GM18519 (cell line): ENCODE data around the gene MCFD2.

Experiments used
- ATAC-seq: cut with Tn5 transposase; IDR thresholded peaks from one replicate; pipeline ENCODE4 v1.9.1; 2021; ENCODE audit warnings: mild to moderate bottlenecking, moderate library complexity; ENCODE audit not compliant: unreplicated experiment, low FRiP score

MCFD2 gene

DNA sequence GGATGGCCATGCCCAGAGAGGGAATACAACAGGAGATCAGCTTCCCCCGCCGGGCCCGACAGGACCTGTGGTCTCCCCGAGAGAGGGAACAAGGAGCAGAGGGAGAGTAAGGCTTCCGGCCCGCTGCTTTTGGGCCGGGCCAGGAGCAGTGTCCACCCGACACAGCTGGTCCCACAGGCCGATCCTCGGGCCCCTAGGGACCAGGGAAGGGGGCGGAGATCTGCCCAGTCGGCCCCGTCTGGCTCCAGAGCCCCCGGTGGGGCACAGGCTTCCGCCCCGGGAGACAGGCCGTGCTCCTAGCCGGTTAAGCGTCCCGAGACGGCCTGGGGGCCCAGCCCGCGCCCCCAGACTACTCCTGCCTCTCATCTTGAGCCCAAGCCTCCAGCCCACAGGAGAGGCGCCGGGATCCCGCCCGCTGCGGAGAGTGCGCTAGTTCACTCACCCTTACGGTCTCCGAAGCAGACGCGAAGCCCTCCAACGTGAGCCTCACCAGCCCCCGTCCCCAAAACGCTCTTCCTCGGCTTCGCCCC, at the start of gene MCFD2:
Gene MCFD2, minus strand, starts transcription at position 526 of the 530 bp plus-strand sequence. CDS start 6,635 bp downstream, outside the sequence.
- ATAC-seq, result no peak

DNA sequence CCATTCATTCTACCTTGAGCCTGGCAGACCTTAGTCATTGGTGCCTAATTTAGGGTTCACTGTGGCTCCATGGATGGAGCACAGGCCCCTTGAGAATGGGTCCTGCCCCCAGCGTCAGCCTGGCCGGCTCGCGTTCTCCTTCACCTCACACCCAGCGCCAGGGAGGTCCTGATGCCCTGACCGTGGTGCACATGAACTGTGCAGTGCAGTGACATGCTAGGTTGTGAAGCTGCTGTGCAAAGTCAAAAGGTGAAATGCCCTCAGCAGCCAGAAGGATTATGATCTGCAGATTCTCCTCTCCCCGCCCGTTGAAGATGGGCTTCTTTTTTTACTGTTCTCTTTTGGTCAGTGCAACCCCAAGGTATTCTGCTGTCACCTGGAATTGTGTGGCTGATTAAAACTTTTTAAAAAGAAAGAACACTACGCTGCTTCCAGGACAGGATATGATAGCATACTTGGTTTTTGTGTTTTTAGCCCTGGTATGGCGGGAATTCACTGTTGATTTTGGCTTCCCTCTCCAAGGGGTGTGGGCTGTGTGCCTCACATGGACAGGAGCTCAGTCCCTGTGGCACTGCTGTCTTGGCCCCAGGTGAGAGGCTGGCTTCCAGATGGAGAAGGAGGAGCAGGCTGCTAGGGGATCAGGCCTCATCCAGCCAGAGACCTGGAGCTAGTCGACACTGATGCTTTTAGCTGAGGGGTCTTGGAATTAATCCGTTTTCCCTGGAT, 49.4 kb upstream of the MCFD2 start:
- no peak for ATAC-seq

DNA sequence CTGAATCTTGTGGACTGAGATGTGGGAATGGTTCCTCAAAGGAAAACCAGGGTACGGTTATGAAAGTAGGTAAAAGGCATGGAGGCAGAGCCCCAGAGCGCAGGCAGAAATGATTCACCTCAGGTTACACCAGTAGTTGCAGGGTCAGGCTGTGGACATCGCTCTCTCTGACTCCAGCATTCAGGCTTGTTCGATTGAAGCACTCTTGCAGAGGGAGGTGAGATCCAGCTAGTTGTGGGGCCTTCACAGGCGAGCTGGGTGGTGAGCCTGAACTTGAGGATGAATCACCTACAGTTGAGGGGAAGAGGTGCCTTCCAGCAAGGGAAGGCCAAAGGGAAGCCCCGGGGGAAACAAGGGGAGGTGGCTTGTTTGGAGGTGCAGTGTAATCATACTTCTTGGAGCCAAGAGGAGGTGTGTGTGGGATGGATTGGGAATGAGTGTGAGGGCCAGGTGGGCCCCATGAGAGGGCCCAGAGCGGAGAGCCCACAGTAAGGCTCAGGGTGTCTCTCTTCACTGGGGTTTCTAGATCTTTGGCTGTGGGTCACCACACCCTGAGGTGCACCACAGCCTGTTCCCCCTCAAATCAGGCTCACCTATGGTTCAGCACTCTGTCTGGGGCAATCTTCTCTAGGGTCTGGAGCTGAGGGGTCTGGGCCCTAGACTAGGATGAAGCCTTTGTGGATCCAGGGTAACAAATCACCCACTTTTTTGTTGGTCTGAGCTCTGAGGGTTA, 48.5 kb upstream of the MCFD2 start:
- ATAC-seq, result no peak

DNA sequence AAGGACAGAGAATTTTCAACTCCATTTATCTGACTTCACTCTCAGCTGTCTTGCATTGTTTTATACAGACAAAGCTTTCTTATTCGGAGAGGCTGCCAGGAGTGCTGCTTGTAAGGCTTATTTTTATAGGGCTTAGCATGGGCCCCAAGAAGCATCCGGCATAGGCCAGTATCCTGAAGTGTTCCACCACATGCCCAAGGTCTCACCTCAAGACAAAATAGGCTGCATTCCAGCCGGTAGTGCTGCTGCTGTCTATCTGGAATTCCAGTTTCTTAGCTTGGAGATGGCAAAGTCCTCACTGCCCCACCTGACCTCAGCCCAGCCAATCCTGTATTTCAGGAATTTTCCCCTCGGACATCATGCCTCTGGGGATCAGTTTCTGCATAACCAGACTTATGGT, 47.6 kb upstream of the MCFD2 start:
- ATAC-seq, result no peak

DNA sequence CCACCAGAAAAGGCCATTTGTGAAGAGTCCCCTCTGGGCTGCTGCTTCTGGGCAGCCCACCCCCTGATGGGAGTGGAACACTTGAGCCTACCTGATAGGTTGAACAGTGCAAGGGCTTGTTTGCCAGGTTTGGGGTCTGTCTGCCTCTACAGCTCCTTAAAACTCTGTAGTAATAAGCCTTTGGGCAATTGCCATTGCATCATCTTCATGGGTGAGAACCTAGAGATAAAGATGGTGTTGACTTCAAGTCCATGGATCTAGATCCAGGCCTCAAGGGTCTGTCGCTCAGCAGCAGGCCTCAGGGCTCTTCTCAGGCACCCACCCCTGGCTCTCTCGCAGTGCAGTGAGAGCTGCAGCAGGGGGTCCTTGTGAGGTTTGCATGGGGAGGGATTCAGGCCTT, 47.1 kb upstream of the MCFD2 start:
- no peak for ATAC-seq

DNA sequence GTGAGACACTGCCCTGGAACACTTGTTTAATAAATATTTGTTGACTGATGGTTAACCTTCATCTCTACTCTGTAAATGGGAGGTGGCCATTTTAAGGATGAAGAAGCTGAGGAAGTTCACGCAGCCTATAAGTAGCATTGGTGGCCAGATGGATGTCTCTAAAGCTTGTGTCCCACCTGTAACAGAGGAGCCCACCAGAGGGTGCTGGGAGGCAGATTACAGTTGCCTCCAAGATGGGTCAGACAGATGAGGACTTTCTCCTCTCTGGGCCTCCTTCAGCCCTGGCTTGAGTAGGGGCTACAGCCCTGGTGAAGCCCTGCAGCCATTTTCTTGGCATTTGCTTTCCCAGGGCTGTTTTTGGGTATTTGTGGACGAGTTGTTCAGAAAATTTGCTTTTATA, 45.0 kb upstream of the MCFD2 start:
- ATAC-seq, result no peak

DNA sequence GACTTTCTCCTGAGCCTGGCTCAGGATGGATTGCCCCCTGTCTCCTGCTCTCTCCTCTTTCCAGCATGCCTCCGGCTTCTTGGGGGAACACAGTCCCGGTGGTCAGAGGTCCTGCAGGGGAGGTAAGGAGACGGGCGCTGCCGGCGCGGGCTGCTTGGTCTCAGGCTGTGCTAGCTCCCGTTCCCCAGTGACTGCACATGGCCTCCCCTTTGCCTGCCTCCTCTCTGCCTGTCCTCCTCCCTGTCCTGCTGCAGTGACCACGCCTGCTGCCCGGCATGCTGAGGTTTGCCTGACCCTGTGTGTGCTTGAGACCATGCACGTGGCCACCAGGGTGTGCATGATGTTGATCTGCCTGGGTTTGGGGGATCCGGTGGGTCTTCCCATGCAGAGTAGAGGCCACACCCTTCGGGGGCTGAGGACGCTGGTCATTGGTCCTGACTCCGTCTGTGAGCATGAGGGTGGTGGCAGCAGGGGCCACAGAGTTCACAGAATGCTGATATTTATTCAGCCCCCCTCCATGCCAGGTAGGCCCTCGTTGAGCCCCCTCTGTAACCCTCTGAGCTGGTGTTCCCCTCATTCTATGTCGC, 42.9 kb upstream of the MCFD2 start:
- ATAC-seq, result no peak

DNA sequence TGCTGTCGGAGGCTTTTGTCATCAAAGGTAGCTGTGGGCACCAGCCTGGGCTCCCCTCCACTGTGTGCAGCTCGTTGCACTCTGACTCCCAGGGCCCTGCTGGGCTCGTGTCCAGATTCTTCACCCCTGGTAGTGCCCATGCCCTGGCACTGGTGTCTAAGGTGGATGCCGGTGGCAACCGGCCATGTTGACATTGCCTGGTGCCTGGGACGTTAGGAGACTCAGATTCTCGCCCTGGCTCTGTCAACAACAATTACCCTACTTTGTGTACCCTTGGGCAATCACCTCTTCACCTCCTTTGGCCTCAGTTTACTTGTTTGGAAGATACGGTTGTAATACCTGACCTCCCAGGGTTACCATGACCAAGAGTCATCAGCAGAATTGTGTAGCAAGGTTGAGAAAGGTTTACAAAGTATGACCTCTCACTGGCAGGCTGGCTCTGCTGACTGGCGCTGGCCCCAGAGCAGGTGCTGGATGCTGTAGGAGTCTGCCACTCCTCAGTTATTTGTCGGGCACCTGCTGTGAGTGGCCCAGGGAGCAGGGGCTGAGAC, 41.5 kb upstream of the MCFD2 start:
- no peak for ATAC-seq

DNA sequence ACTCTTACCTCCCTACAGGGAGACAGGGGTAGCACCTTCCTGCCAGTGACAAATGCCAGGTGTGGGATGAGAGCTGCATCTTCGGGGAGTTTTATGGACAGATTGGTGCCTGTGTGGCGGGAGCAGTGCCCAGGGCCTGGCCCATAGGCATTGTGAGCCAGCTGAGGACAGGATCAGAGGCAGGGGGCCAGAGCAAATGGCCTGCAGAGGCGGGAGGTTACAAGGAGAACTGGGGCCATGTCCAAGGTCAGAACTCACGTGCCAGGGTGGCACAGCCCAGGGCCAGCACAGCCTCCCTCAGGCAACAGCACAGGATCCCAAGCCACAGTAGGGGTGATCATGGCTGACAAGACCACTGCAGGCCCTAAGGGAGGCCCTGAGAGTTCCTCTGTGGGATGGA, 40.2 kb upstream of the MCFD2 start:
- ATAC-seq, result no peak

DNA sequence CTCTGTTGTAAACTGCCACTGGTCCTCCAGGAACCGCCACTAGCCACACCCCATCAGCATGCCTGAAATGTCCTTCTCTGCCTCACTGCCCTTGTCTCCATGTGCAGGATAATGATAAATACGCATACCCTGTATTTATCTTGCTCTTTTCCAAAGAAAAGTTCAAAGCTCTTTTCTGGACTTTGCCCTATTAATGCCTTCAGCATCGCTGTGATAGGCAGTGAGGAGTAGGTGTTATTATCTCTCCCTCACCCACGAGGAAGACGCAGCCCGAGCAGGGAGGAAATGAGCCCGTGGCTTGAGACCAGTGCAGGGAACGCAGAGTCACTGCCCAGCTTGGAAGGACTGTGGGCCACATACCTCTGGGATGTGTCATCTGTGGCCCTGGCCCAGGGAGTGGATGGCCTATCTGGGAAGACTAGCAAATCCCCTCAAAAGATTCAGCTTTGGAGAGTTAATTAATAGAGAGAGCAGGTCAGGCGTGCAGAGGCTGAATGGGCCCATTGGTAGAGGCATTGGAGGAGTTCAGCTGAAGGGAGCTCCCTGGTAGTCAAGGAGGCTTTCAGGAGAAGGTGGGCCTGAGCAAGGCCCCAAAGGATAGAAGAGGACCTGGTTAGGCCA, 39.5 kb upstream of the MCFD2 start:
- no peak for ATAC-seq

DNA sequence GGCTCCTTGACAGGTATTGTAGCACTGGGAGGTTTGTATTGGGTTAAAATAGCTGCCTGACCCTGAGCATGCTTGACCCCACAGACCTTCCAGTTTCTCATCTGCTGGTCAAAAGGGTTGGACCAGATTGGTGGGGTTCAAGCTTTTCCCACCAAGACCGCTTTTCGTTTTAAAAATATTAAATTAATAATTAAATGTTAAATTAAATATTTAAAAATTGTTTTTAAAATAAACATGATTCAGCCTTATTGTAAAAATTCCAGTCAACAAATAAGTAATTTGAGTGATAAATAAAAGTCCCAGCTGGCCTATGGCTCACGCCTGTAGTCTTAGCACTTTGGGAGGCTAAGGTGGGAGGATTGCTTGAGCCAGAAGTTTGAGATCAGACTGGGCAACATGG, 36.6 kb upstream of the MCFD2 start:
- no peak for ATAC-seq

DNA sequence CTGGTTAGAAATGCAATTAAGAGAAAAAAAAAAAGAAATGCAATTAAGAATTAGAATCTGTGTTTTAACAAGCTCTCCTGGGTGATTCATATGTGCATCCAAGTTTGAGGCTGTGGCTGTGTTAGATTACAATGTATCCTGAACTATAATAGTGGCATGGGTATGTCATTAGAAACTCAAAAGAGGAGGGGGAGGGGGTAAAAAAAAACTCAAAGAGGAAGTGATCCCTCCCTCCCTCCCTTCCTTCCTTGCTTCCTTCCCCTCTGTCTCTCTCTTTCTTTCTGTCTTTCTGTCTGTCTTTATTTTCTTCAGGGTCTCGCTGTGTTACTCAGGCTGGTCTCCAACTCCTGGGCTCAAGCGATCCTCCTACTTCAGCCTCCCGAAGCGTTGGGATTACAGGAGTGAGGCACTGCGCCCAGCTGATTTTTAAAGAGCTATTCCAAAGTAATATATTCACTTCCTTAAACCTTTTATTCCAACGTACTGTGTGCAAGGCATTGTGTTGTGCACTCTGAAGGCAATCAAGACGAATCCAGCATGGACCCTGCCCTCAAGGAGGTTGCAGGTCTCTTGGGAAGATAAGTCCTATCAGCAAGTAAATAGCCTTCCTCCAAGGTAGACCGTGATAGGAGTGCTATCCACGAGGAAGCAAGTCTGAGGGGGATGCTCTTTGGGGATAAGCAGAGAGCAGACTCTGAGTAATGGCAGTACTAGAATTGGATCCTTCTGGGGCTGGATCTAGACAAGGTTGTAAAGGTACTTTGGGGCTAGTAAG, 35.9 kb upstream of the MCFD2 start:
- no peak for ATAC-seq

DNA sequence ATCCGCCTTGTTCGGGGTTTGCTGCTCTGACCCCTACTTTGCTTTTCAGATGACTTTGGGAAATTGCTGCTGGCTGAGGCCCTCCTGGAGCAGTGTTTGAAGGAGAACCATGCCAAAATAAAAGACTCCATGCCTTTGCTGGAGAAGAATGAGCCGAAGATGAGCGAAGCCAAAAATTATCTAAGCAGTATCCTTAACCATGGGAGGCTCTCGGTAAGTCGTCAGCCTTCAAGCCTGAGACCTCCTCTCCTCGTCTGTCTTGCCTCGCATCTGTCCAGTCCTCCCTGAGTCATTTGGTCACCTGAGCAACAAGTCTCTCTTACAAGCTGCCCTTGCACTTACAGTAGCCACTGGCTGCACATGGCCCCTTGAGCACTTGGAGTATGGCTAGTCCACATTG, 34.7 kb upstream of the MCFD2 start:
- no peak for ATAC-seq

DNA sequence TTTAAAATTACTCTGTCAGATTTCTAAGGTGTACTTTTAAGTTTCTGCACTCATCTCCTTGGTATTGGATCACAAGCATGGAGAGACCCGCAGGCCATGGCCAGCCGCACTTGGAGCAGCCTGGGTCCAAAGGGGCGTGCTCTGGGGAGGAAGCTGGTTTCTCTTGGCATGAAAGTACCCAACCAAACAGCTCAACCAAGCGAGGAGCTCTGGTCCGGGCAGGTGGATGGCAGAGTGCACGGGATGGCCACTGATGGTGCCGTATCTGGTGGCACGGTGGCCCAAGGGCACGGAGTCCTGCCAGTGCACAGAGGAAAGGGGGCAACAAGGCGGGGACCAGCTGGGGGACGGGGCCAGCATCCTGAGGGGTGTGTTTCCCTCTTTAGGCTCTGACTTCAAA, 32.2 kb upstream of the MCFD2 start:
- ATAC-seq, result no peak

DNA sequence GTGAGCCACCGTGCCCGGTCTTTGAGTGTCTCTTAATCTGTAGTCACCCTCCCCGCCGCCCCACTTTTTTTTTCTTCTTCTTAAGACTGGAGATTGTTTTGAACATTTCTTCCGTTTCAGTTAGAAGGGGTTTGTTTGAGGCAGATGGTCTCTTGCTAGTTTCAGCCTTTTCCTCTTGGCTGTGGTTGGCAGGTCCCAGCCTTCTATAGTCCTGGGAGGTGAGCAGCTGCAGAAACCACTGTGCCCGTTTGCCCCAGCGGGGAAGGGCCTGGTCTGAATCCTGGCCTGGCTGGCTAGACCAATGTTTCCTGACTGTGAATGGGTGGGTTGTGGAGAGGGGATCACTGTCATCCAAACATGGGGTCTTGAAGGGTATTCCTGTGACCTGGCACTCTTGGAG, 30.1 kb upstream of the MCFD2 start:
- ATAC-seq, result no peak

DNA sequence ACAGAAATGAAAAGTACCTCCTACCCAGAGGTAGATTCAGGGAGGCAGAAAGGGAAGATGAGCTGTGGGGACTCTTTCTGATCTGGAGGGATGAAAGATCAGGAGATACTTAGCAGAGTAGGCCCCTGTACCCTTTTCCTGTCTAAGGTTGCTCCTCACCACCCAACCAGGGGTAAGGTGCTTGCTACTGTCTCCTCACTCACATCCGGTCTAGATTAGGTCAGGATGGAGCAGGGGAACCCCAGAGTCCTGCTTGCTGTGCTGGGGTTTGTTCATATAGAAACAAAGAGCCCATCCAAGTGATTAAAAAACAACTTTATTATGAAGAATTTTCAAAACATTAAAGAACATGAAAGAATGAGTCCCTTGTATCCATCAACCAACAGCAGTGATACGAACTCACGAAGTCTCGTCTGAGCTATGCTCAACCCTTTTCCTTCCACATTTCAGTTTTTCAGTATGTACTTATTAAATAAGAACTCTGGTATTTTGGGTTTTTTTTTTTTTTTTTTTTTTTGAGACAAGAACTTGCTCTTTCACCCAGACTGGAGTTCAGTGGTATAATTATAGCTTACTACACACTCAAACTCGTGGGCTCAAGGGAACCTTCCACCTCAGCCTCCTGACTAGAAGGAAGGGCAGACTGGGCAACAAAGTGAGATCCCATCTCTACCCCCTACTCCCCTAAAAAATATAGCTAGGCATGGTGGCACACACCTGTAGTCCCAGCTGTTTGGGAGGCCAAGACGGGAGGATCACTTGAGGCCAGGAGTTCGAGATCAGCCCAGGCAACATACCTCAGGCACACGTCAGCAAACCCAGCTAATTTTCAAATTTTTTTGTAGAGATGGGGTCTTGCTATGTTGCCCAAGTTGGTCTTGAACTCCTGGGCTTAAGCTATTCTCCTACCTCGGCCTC, 28.5 kb upstream of the MCFD2 start:
- peak; percentile 39 for ATAC-seq

DNA sequence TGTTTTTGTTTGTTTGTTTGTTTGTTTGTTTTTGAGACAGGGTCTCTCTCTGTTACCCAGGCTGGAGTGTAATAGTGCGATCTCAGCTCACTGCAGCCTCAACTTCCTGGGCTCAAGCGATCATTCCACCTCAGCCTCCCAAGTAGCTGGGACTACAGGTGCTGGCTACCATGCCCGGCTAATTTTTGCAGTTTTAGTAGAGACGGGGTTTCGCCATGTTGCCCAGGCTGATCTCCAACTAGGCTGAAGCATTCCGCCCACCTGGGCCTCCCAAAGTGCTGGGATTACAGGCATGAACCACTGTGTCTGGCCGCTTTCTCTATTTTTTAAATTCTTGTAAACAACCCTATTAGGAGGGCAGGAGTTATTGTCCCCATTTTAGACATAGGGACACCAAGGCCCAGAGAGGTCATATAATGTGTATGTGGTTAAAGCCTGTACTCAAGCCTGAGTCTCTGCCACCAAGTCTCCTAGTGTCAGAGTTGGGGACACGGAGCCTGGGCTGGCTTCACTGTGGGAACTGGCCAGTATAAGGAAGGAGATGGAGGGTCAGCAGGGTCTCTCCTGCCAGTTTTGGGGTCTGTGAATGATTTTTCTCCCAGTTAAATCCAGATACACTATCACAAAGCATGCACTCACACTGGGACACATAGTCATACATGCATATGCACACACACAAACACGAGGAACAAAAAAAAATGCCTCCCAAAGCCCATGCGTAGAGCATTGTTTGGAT, 27.5 kb upstream of the MCFD2 start:
- no peak for ATAC-seq

DNA sequence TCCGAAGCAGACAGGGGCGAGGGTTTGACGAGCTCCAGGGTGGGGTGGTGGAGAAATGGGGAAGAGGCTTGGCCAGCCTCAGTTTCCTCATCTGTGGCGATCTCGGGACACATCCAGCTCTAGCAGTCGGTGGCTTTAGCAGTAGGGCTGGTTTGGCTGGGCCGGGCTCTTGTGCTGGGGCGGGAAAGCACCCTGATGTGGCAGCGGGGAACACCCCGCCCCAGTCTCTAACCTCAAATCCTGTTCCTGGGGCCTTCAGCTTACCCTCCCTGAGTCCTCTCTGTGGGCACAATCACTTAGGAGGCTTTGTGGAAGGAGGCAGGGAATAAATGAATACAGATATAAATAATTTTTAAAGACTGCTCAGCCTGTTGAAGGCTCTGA, 26.5 kb upstream of the MCFD2 start:
- no peak for ATAC-seq
